Measurements from ENCODE around the gene ARMS2.

ARMS2 gene

GRCh38 chr10:122454071-122454470 lies 382 bp upstream of the ARMS2 start:
- no peaks in the 10 kb centered on the region for H3K79me2 ChIP-seq (ENCODE audit: insufficient read depth, low read length)
- TF ChIP-seq EZH2 (IDR thresholded peaks at IDR 0.05; ENCODE audit: borderline replicate concordance, low read length), result no peak
- TF ChIP-seq, protein P1, sequence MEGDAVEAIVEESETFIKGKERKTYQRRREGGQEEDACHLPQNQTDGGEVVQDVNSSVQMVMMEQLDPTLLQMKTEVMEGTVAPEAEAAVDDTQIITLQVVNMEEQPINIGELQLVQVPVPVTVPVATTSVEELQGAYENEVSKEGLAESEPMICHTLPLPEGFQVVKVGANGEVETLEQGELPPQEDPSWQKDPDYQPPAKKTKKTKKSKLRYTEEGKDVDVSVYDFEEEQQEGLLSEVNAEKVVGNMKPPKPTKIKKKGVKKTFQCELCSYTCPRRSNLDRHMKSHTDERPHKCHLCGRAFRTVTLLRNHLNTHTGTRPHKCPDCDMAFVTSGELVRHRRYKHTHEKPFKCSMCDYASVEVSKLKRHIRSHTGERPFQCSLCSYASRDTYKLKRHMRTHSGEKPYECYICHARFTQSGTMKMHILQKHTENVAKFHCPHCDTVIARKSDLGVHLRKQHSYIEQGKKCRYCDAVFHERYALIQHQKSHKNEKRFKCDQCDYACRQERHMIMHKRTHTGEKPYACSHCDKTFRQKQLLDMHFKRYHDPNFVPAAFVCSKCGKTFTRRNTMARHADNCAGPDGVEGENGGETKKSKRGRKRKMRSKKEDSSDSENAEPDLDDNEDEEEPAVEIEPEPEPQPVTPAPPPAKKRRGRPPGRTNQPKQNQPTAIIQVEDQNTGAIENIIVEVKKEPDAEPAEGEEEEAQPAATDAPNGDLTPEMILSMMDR (IDR thresholded peaks at IDR 0.05; ENCODE audit: low read length), result no peak
- H3K27me3 ChIP-seq (ENCODE audit: insufficient read depth, low read length), result no peaks in the 10 kb centered on the region; the same call in 1 of the 2 replicates
- H3K4me3 ChIP-seq (ENCODE audit: low read depth, low read length, poor library complexity, severe bottlenecking), result no peak overlapping the region
- H3K36me3 ChIP-seq (ENCODE audit: insufficient read depth, low read length), result no peaks in the 10 kb centered on the region
- H3K9ac ChIP-seq (ENCODE audit: low read length), result no peak overlapping the region
- no peak overlapping the region for H3K4me2 ChIP-seq (ENCODE audit: low read length)
- H3K9me3 ChIP-seq (ENCODE audit: low read length), result 0 out of 2 replicates have a peak, but pooled peaks cover 2% of the 10 kb centered on the region
- H3K27ac ChIP-seq (ENCODE audit: low read depth, low read length, poor library complexity, severe bottlenecking), result no peak overlapping the region
- H4K20me1 ChIP-seq (ENCODE audit: insufficient read depth, low read length), result no peaks in the 10 kb centered on the region
- no peaks in the 10 kb centered on the region for H3K9me2 ChIP-seq (ENCODE audit: low read depth, low read length)
- H3F3A ChIP-seq (ENCODE audit: insufficient read depth, low read length), result no peaks in the 10 kb centered on the region
- H3K4me1 ChIP-seq (ENCODE audit: insufficient read depth, low read length, severe bottlenecking), result no peaks in the 10 kb centered on the region
- no peak overlapping the region for H2AFZ ChIP-seq (ENCODE audit: low read length)

DNA sequence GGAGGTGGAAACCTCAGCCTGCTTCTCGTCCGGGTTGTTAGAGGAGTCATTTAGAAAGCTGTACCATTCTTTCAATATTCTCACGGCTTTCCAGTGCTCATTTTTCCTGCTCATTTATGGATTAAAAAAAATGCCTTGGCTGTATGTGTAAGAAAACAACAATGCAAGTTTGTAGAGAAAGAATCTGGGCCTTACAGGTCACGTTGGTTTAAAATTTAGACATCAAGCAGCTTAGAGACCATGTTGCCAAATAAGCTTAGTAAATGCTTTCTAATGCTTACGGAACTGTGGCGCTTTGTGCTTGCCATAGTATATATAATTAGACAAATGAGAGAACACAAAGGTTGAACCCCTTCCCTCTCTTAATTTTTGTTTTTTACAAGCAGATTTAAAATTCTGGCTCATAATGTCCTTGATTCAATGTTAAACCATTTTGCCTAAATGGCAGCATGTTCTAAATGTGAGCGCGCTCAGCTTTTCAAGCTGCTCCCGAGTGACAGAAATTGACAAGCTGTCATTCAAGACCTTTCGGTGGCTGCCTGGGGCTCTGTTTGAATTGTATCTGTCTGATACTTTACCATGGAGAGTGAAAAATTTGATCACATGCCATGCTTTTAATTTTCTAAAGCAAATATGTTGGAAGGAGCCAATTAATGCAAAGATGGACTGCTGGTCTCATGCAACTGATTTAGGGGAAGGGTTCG lies 1.1 kb downstream of the ARMS2 start:
- no peaks in the 10 kb centered on the region; the same call in 1 of the 2 replicates for H3K27me3 ChIP-seq (ENCODE audit: insufficient read depth, low read length)

GRCh38 chr10:122457934-122458333 lies 3.5 kb downstream of the ARMS2 start:
- no peaks in the 10 kb centered on the region for H3K79me2 ChIP-seq (ENCODE audit: insufficient read depth, low read length)
- H3K4me1 ChIP-seq (ENCODE audit: insufficient read depth, low read length, severe bottlenecking), result no peaks in the 10 kb centered on the region
- H3K4me2 ChIP-seq (ENCODE audit: low read length), result no peak overlapping the region
- H3K9ac ChIP-seq (ENCODE audit: low read length), result no peak overlapping the region
- no peak overlapping the region for H3K4me3 ChIP-seq (ENCODE audit: low read depth, low read length, poor library complexity, severe bottlenecking)
- no peaks in the 10 kb centered on the region; the same call in 1 of the 2 replicates for H3K27me3 ChIP-seq (ENCODE audit: insufficient read depth, low read length)
- no peak for TF ChIP-seq EZH2 (IDR thresholded peaks at IDR 0.05; ENCODE audit: borderline replicate concordance, low read length)
- TF ChIP-seq, protein P1 (IDR thresholded peaks at IDR 0.05; ENCODE audit: low read length), result no peak
- H3K9me2 ChIP-seq (ENCODE audit: low read depth, low read length), result no peaks in the 10 kb centered on the region
- no peaks in the 10 kb centered on the region for H3F3A ChIP-seq (ENCODE audit: insufficient read depth, low read length)
- no peaks in the 10 kb centered on the region for H4K20me1 ChIP-seq (ENCODE audit: insufficient read depth, low read length)
- H3K36me3 ChIP-seq (ENCODE audit: insufficient read depth, low read length), result no peaks in the 10 kb centered on the region
- H3K27ac ChIP-seq (ENCODE audit: low read depth, low read length, poor library complexity, severe bottlenecking), result no peak overlapping the region
- H2AFZ ChIP-seq (ENCODE audit: low read length), result no peak overlapping the region
- H3K9me3 ChIP-seq (ENCODE audit: low read length), result no peaks in the 10 kb centered on the region

More for the DNA sequence above, 1.1 kb downstream of the ARMS2 start:
- H3K9ac ChIP-seq (ENCODE audit: low read length), result no peak overlapping the region
- H3K4me2 ChIP-seq (ENCODE audit: low read length), result no peak overlapping the region
- no peaks in the 10 kb centered on the region for H3F3A ChIP-seq (ENCODE audit: insufficient read depth, low read length)
- H3K27ac ChIP-seq (ENCODE audit: low read depth, low read length, poor library complexity, severe bottlenecking), result no peak overlapping the region
- H3K4me3 ChIP-seq (ENCODE audit: low read depth, low read length, poor library complexity, severe bottlenecking), result no peak overlapping the region
- H3K4me1 ChIP-seq (ENCODE audit: insufficient read depth, low read length, severe bottlenecking), result no peaks in the 10 kb centered on the region
- 0 out of 2 replicates have a peak, but pooled peaks cover 2% of the 10 kb centered on the region for H3K9me3 ChIP-seq (ENCODE audit: low read length)
- H4K20me1 ChIP-seq (ENCODE audit: insufficient read depth, low read length), result no peaks in the 10 kb centered on the region
- H3K9me2 ChIP-seq (ENCODE audit: low read depth, low read length), result no peaks in the 10 kb centered on the region
- H3K79me2 ChIP-seq (ENCODE audit: insufficient read depth, low read length), result no peaks in the 10 kb centered on the region
- no peak overlapping the region for H2AFZ ChIP-seq (ENCODE audit: low read length)
- H3K36me3 ChIP-seq (ENCODE audit: insufficient read depth, low read length), result no peaks in the 10 kb centered on the region
- TF ChIP-seq EZH2 (IDR thresholded peaks at IDR 0.05; ENCODE audit: borderline replicate concordance, low read length), result no peak
- TF ChIP-seq, protein P1 (IDR thresholded peaks at IDR 0.05; ENCODE audit: low read length), result no peak

Data from OCI-LY1 (cell line).